Fibroblast of villous mesenchyme (primary cell): ENCODE data around the gene PDZD7. TPM values are rescaled to one million over a fixed set of nuclear protein-coding genes. Genes with fewer than 3 reads are reported as not detected.

Experiments
- DNase-seq: peaks from one replicate; pipeline ENCODE4 v3.0.0-alpha.2; 2010; ENCODE audit warnings: low read depth
- H3K4me3 ChIP-seq: 2 replicates; pipeline ENCODE4 v1.5.1; 2011; ENCODE audit warnings: low read depth, mild to moderate bottlenecking, low read length
- total RNA-seq: library from RNA; depleted of rRNA; stranded (reverse); fragments of >200 nt; gene quantifications from 2 replicates; pipeline ENCODE4 v1.2.3, GENCODE V29; 2012
- TF ChIP-seq, protein P1 (sequence below): IDR thresholded peaks from 2 replicates; pipeline ENCODE4 v1.5.1; 2012; ENCODE audit warnings: low read depth, mild to moderate bottlenecking, low read length; ENCODE audit not compliant: insufficient read depth

Gene PDZD7
- total RNA-seq, 1 donor = 1.7 TPM

DNA sequence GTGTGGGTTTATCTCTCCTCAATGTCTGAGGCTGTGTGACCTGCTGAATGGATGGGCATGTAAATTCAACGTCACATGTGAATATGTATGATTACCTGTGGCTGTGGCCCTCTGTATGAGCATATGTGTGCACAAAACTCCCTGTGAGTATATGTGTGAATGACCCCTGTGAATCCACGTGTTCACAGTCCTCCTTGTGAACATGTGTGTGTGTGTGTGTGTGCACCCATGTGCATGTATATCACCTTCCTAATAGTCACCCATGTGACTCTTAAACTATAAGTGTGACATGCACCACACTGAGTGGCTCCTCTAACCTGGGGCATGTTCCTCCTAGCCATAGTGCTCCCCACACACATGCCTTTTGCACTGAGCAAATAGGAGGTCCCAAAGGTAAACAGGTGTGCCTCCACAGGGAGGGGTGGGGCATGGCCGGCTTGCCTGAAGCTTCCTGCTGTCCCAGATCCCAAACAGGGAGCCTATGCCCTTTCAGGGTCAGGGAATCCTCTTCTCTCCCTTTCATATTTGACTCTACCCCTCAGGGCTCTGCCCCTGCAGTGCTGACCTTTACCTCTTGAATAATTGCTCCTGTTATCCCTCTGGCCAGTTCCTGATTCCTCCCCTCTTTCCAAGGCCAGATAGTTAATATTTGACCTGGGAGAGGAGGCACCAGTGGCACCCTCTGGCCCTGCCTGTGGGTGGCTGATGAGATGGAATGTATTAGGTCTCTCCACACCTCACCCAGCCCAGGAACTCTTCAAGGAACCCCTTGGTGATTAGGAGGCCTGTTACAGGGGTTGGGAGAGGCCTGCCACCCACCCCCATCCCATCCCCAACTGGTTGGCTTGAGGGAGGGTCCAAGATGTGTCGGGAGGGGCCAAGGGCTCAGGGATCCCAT is 59.8 kb downstream of the PDZD7 start:
- TF ChIP-seq, protein P1, sequence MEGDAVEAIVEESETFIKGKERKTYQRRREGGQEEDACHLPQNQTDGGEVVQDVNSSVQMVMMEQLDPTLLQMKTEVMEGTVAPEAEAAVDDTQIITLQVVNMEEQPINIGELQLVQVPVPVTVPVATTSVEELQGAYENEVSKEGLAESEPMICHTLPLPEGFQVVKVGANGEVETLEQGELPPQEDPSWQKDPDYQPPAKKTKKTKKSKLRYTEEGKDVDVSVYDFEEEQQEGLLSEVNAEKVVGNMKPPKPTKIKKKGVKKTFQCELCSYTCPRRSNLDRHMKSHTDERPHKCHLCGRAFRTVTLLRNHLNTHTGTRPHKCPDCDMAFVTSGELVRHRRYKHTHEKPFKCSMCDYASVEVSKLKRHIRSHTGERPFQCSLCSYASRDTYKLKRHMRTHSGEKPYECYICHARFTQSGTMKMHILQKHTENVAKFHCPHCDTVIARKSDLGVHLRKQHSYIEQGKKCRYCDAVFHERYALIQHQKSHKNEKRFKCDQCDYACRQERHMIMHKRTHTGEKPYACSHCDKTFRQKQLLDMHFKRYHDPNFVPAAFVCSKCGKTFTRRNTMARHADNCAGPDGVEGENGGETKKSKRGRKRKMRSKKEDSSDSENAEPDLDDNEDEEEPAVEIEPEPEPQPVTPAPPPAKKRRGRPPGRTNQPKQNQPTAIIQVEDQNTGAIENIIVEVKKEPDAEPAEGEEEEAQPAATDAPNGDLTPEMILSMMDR = no peak
- no peak for DNase-seq
- no peak overlapping the region for H3K4me3 ChIP-seq

DNA sequence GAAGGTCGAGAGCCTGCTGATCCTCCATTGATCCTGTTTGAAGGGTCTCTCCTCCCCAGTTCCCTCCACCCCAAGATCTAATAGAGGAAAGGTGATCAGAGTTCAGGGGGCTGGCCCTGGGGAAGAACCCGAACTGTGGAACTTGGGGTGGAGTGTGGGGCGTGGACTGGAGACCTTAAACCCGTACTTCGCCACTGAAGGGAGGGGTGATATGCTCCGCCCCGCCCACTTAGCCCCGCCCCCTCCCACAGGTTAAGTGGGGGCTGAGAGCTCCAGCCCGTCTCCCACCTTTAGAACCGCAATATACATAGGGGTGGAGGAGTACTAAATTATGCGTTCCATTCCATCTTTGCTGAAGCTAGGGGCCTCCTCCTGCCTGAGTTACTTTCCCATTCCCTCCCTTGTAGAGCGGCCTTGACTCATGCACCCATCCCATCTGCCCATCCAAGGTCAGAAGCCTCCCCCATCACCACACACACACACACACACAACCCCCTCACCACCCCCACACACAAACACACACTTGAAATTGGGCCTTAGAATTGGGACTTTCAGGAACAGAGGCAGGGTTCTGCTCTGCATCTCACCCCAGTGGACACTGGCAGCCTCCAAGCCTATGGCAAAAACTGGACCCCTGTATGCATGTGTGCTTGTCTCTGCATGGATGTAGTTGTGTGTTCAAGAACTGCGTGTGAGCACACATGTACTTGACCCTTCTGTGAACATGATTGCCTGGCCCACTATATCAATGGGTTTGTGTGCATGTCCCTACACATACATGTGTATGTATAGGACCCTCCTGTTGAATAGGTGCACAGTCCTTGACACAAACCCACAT is 60.6 kb downstream of the PDZD7 start:
- peak overlapping the region; percentile 71 for H3K4me3 ChIP-seq
- TF ChIP-seq, protein P1 = no peak
- DNase-seq = no peak

DNA sequence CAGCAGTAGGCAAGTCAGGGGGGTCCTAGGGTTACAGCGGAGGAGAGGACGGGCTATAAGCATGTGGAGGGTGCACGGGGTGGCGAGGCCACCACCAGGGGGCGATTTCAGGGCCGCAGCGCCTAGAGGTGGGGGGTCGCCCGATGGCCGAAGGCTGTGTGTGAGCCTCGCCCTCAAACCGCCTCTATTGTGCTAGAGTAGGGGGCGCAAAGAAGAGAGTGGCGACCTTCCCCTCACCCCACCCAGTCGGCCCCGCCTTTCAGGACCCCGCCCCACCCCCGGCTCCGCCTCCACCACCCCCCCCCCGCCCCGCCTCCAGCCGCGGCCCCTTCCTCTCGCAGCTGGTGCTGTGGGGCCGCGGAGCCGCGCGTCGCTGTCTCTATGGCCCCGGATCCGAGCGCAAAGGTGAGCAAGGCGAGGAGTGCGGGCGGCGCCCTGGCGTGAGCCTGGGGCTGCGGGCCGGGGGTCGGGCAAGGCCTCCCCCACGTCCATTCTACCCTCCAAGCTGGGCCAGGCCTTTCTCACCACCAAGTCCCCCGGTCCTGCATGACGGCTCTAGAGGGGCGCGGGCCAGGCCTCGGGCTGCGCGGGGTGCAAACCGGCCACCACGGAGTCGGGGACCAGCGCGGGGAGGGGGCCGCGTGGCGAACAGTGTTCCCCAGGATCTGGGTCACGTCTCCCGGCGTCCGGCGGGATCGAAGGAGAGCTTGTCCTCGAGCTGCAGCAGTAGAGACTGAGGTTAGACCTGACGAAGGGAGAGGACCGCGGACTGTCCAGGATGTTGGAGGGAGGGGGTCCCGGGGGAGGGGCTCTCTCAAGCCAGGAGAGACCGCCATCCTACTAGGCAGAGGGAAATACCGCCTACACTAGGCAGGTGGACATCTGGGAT is 61.5 kb downstream of the PDZD7 start, which contains the start of gene SEMA4G:
Gene SEMA4G (plus strand): TSS at position 318 of the 889 bp plus-strand sequence. CDS start 3,409 bp downstream, outside the sequence.
- TF ChIP-seq, protein P1 = peak; percentile 62
- H3K4me3 ChIP-seq = peak within 1 kb of the TSS; percentile 71
- DNase-seq = peak; percentile 36

DNA sequence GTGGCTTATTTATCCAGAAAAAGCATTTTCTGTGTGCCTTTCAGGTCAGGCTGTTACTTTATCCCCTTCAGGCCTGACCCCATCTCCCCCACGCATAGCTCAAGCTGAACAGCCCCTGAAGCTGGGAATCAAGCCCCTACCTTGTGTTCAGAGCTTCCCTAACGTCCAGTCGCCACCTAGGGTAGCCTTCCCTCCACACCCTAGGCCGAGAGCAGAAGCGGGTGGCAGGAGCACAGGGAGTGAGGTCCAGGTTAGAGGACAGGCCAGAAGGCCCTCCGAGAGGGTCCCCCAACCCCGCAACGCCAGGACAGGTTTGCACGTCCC is 62.1 kb downstream of the PDZD7 start:
- no peak for DNase-seq
- TF ChIP-seq, protein P1 = no peak
- peak overlapping the region; percentile 71 for H3K4me3 ChIP-seq

DNA sequence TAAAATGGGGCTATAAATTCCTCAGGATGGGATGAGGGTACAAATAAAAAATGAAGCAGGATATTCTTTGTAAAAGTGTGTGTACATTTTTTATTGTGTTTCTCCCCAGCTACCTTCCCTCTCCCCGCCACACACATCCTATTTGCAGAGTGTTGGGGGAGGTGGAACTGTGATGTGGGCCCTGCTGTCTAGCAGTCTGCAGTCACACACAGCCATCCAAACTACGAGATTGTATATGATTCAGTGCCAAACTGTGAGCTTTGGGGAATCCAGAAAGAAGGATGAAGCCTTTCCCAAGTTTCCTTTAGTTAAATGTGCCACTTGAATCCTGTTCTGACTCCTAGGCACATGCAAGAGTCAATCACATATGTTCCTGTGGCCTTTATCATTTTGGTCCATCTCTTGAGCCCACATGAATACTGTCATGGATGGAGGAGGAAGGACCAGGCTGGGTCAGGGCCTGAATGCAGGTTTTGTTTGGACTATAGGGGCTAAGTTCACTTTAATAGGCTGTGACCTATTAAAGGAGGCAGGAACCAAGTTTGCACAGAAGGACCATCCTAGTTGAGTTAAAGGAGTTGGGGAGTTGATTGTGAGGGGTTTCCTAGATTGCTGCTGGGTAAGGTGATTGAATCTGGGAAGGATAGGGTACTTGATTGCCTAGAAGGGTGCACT is 62.7 kb downstream of the PDZD7 start:
- TF ChIP-seq, protein P1 = no peak
- no peak overlapping the region for H3K4me3 ChIP-seq
- no peak for DNase-seq

DNA sequence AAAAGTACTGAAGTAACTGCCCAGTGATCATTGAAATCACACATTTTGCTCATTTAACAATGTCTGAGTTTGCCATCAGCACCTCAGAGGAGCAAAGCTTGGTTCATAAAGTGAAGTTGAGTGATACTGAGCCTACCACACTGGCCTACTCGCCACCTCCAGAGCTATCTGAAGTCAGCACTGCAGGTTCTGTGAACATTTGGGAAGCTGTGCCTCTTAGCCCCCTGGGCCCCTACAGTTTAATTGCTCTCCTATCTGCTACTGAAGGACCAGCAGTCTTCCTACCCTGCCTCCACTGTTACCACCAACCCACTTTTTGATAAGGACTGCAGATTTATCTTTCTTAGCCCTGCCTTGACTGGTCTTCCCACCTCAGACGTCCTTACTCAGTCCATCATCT is 63.6 kb downstream of the PDZD7 start:
- H3K4me3 ChIP-seq = no peak overlapping the region
- no peak for DNase-seq
- TF ChIP-seq, protein P1 = no peak
